WTC11 (cell line): ENCODE measurements around the gene RPS6KC1. TPM values are rescaled to one million over a fixed set of nuclear protein-coding genes. Genes with fewer than 3 reads are reported as not detected.

Experiments used
- ATAC-seq: fragments of 200-7000 bp; cut with Tn5 transposase; 2 replicates; pipeline ENCODE4 v1.10.0; 2021; ENCODE audit warnings: mild to moderate bottlenecking, moderate library complexity
- CTCF ChIA-PET: fragments of 300-600 bp; sonication (Branson Sonifier 250); formaldehyde crosslinking; loops from one replicate; lab custom pipeline; 2021; ENCODE audit warnings: antibody characterized with exemption; lab: Charles Lee
- POLR2A ChIA-PET: fragments of 350-600 bp; sonication (Branson Sonifier 250); formaldehyde crosslinking; loops from one replicate; lab custom pipeline; 2021; ENCODE audit warnings: antibody characterized with exemption; lab: Charles Lee
- DNase-seq: peaks from one replicate; pipeline ENCODE4 v3.0.0; 2021; ENCODE audit warnings: low spot score
- H3K27ac Mint-ChIP-seq: 2 replicates; pipeline ENCODE4 v1.8.0; 2021; ENCODE audit warnings: mixed read lengths
- H3K27me3 Mint-ChIP-seq: 2 replicates; pipeline ENCODE4 v1.8.0; 2021; ENCODE audit warnings: low read depth, mild to moderate bottlenecking, moderate library complexity, mixed read lengths
- H3K36me3 Mint-ChIP-seq: 2 replicates; pipeline ENCODE4 v1.8.0; 2021; ENCODE audit warnings: mixed read lengths
- H3K4me1 Mint-ChIP-seq: 2 replicates; pipeline ENCODE4 v1.8.0; 2022; ENCODE audit warnings: mixed read lengths
- H3K4me3 Mint-ChIP-seq: 2 replicates; pipeline ENCODE4 v1.8.0; 2021; ENCODE audit warnings: mild to moderate bottlenecking, moderate library complexity, mixed read lengths
- H3K9me3 Mint-ChIP-seq: 2 replicates; pipeline ENCODE4 v1.8.0; 2021; ENCODE audit warnings: mixed read lengths
- ARID4B ChIP-seq: sonication (generic); formaldehyde crosslinking; IDR thresholded peaks from 2 replicates; pipeline ENCODE4 v1.8.0; 2023; ENCODE audit warnings: missing genetic modification reagents, mild to moderate bottlenecking, borderline replicate concordance
- CREM ChIP-seq: sonication (generic); formaldehyde crosslinking; IDR thresholded peaks from 2 replicates; pipeline ENCODE4 v1.8.1; 2022; ENCODE audit warnings: mild to moderate bottlenecking, missing genetic modification reagents, moderate library complexity
- E2F4 ChIP-seq: sonication (generic); formaldehyde crosslinking; IDR thresholded peaks from 2 replicates; pipeline ENCODE4 v1.8.1; 2022; ENCODE audit warnings: low read depth, mild to moderate bottlenecking, moderate library complexity, missing genetic modification reagents, borderline replicate concordance
- E2F5 ChIP-seq: sonication (generic); formaldehyde crosslinking; IDR thresholded peaks from 2 replicates; pipeline ENCODE4 v1.8.1; 2022; ENCODE audit warnings: mild to moderate bottlenecking, moderate library complexity, missing genetic modification reagents
- ETV6 ChIP-seq: sonication (generic); formaldehyde crosslinking; IDR thresholded peaks from 2 replicates; pipeline ENCODE4 v1.8.1; 2022; ENCODE audit warnings: mild to moderate bottlenecking, missing genetic modification reagents
- FOXP4 ChIP-seq: sonication (generic); formaldehyde crosslinking; IDR thresholded peaks from 2 replicates; pipeline ENCODE4 v1.8.0; 2022; ENCODE audit warnings: mild to moderate bottlenecking, missing genetic modification reagents
- GABPB1 ChIP-seq: sonication (generic); formaldehyde crosslinking; IDR thresholded peaks from 2 replicates; pipeline ENCODE4 v1.8.1; 2023; ENCODE audit warnings: mild to moderate bottlenecking, missing genetic modification reagents
- MAX ChIP-seq: sonication (generic); formaldehyde crosslinking; IDR thresholded peaks from 2 replicates; pipeline ENCODE4 v1.8.0; 2022; ENCODE audit warnings: mild to moderate bottlenecking, missing genetic modification reagents
- NFYB ChIP-seq: sonication (generic); formaldehyde crosslinking; conservative IDR thresholded peaks from 2 replicates; pipeline ENCODE4 v1.8.0; 2022; ENCODE audit warnings: low read depth, missing genetic modification reagents
- NR2C2 ChIP-seq: sonication (generic); formaldehyde crosslinking; IDR thresholded peaks from 2 replicates; pipeline ENCODE4 v1.8.0; 2022; ENCODE audit warnings: mild to moderate bottlenecking, missing genetic modification reagents
- PREB ChIP-seq: sonication (generic); formaldehyde crosslinking; IDR thresholded peaks from 2 replicates; pipeline ENCODE4 v1.8.1; 2022; ENCODE audit warnings: mild to moderate bottlenecking, missing genetic modification reagents, moderate library complexity, borderline replicate concordance
- SOX15 ChIP-seq: fragments of 250-450 bp; sonication (Bioruptor Pico); IDR thresholded peaks from 2 replicates; pipeline ENCODE4 v1.9.0; 2021; ENCODE audit warnings: mild to moderate bottlenecking
- ZNF281 ChIP-seq: sonication (generic); formaldehyde crosslinking; IDR thresholded peaks from 2 replicates; pipeline ENCODE4 v1.8.0; 2023; ENCODE audit warnings: mild to moderate bottlenecking, missing genetic modification reagents
- ZNF317 ChIP-seq: sonication (generic); formaldehyde crosslinking; IDR thresholded peaks from 2 replicates; pipeline ENCODE4 v1.8.1; 2023; ENCODE audit warnings: low read depth, mild to moderate bottlenecking, moderate library complexity, missing genetic modification reagents, borderline replicate concordance
- ZNF532 ChIP-seq: fragments of 250-450 bp; sonication (Bioruptor Pico); IDR thresholded peaks from 2 replicates; pipeline ENCODE4 v1.9.0; 2021; ENCODE audit warnings: mild to moderate bottlenecking, borderline replicate concordance
- ZSCAN18 ChIP-seq: fragments of 250-450 bp; sonication (Bioruptor Pico); IDR thresholded peaks from 2 replicates; pipeline ENCODE4 v2.1.2; 2022; ENCODE audit warnings: mild to moderate bottlenecking, moderate library complexity
- total RNA-seq: library from RNA; stranded (reverse); gene quantifications from 3 replicates; pipeline ENCODE4 v1.2.3, GENCODE V29; 2021

The RPS6KC1 gene
- total RNA-seq, 1 experiment from 2014 or later = 17.4 TPM

- TF ChIP-seq GABPB1 (CRISPR knock-in tag) (no peak), ZNF532 (CRISPR knock-in tag) (no peak), ARID4B (CRISPR knock-in tag) (no peak), SOX15 (CRISPR knock-in tag) (no peak), ZNF281 (CRISPR knock-in tag) (no peak), ZSCAN18 (CRISPR knock-in tag) (no peak)
Measured at GRCh38 chr1:213163278-213163711, 112.3 kb downstream of the RPS6KC1 start (continued).

- no peak for DNase-seq
- Mint-ChIP-seq H3K36me3 (peaks cover 6% of the 10 kb centered on the region), H3K27me3 (no peaks in the 10 kb centered on the region), H3K4me1 (no peaks in the 10 kb centered on the region), H3K4me3 (no peak overlapping the region), H3K9me3 (peaks cover 7% of the 10 kb centered on the region), H3K27ac (no peak overlapping the region)
- ChIA-PET CTCF (interaction anchor here (0.7 kb wide), 1 partner anchor 9 kb away, joined by 3 read pairs; no protein-coding TSS in a partner anchor), POLR2A (no interaction called here)
- no peak for ATAC-seq
- no peak for TF ChIP-seq PREB
- TF ChIP-seq ETV6 (CRISPR knock-in tag) = no peak
- TF ChIP-seq NR2C2 (CRISPR knock-in tag) = no peak
- no peak for TF ChIP-seq FOXP4 (CRISPR knock-in tag)
- no peak for TF ChIP-seq E2F5 (CRISPR knock-in tag)
- TF ChIP-seq SOX15 (CRISPR knock-in tag) = no peak
- no peak for TF ChIP-seq NFYB (CRISPR knock-in tag)
- no peak for TF ChIP-seq CREM
- TF ChIP-seq MAX (CRISPR knock-in tag) = no peak
- TF ChIP-seq E2F4 (CRISPR knock-in tag) = no peak
- TF ChIP-seq ZNF317 (CRISPR knock-in tag) = no peak
Measured at GRCh38 chr1:213164561-213164960, 113.5 kb downstream of the RPS6KC1 start.
